Measurements from ENCODE around the gene ZBTB34. TPM values are rescaled to one million over a fixed set of nuclear protein-coding genes. Genes with fewer than 3 reads are reported as not detected.

ZBTB34 gene
- total RNA-seq, 1 experiment from 2014 or later: 2.7 TPM

- no peak for DNase-seq (ENCODE audit: low read depth)
Measured at GRCh38 chr9:126842977-126843799, 17.3 kb upstream of the ZBTB34 start.

GRCh38 chr9:126844085-126844484 lies 16.4 kb upstream of the ZBTB34 start:
- DNase-seq (ENCODE audit: low read depth): peak; percentile 96

- no peak for DNase-seq (ENCODE audit: low read depth)
Measured at GRCh38 chr9:126847051-126847450, 13.4 kb upstream of the ZBTB34 start.

GRCh38 chr9:126849591-126850225 lies 10.7 kb upstream of the ZBTB34 start:
- DNase-seq (ENCODE audit: low read depth): no peak

GRCh38 chr9:126851286-126851880 lies 9.1 kb upstream of the ZBTB34 start:
- DNase-seq (ENCODE audit: low read depth): no peak

- DNase-seq (ENCODE audit: low read depth): no peak
Measured at GRCh38 chr9:126852086-126852688, 8.3 kb upstream of the ZBTB34 start.

GRCh38 chr9:126853667-126854066 lies 6.8 kb upstream of the ZBTB34 start:
- no peak for DNase-seq (ENCODE audit: low read depth)

- no peak for DNase-seq (ENCODE audit: low read depth)
Measured at GRCh38 chr9:126854734-126855133, 5.7 kb upstream of the ZBTB34 start.

- DNase-seq (ENCODE audit: low read depth): no peak
Measured at GRCh38 chr9:126856326-126856877, 4.0 kb upstream of the ZBTB34 start.

GRCh38 chr9:126857261-126857960 lies 3.0 kb upstream of the ZBTB34 start:
- DNase-seq (ENCODE audit: low read depth): no peak

- DNase-seq (ENCODE audit: low read depth): no peak
Measured at GRCh38 chr9:126859111-126859510, 1.3 kb upstream of the ZBTB34 start.

- peak; percentile 10 for DNase-seq (ENCODE audit: low read depth)
Measured at GRCh38 chr9:126860757-126861466, 473 bp downstream of the ZBTB34 start.

GRCh38 chr9:126861707-126862103 lies 1.3 kb downstream of the ZBTB34 start:
- no peak for DNase-seq (ENCODE audit: low read depth)

- DNase-seq (ENCODE audit: low read depth): no peak
Measured at GRCh38 chr9:126862104-126862761, 1.8 kb downstream of the ZBTB34 start.

GRCh38 chr9:126864771-126865170 lies 4.3 kb downstream of the ZBTB34 start:
- no peak for DNase-seq (ENCODE audit: low read depth)

- DNase-seq (ENCODE audit: low read depth): no peak
Measured at GRCh38 chr9:126869368-126869767, 8.9 kb downstream of the ZBTB34 start.

- no peak for DNase-seq (ENCODE audit: low read depth)
Measured at GRCh38 chr9:126872516-126872915, 12.1 kb downstream of the ZBTB34 start.

GRCh38 chr9:126874546-126875314 lies 14.3 kb downstream of the ZBTB34 start:
- DNase-seq (ENCODE audit: low read depth): no peak
